Activated CD4-positive, alpha-beta T cell treated with anti-CD3 and anti-CD28 coated beads, Interleukin-2, amount 50 U/mL, for 16 hours (primary cell): ENCODE data around the gene DDX43.
A peak's percentile ranks its signal among the peaks of the same experiment; 100 is the strongest.
"Not testable (repeated sequence)": the region's sequence is repeated elsewhere in the genome, so short reads cannot be mapped to it uniquely, and the experiment has no call there.

Source experiments
- DNase-seq: peaks from one replicate; pipeline ENCODE4 v3.0.0-alpha.2; 2020

Gene DDX43

DNA sequence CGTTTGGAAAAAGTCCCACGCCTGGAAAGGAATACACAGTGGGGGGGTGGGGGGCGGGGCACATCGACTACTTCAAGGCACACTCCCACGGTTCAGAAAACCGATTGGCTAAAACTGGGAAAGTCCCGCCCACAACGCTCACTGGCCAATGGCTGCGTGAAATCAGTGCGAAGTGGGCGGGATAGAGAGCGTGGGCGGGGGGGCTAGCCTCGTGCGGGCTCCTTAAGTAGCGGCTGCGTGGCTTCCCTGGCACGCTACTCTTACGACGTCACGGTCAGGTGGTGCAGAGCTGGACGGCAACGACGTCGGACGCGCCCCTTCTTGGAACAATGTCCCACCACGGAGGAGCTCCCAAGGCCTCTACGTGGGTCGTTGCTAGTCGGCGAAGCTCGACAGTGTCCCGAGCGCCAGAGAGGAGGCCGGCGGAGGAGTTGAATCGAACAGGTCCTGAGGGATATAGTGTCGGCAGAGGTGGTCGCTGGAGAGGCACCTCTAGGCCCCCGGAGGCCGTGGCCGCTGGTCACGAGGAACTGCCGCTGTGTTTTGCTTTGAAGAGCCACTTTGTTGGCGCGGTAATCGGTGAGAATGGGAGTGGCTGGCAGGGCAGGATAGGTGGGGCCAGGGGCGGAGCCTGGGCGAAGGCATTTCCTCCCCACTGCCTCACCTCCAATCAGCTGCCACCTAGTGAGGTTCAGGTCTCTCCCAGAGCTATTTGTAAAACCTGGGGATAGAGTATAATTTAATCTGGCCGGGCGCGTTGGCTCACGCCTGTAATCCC, at the start of gene DDX43:
Gene DDX43, plus strand, starts transcription at position 252 of the 778 bp plus-strand sequence. Its CDS starts 78 bp downstream, at position 330.
- DNase-seq: peak; percentile 28

DNA sequence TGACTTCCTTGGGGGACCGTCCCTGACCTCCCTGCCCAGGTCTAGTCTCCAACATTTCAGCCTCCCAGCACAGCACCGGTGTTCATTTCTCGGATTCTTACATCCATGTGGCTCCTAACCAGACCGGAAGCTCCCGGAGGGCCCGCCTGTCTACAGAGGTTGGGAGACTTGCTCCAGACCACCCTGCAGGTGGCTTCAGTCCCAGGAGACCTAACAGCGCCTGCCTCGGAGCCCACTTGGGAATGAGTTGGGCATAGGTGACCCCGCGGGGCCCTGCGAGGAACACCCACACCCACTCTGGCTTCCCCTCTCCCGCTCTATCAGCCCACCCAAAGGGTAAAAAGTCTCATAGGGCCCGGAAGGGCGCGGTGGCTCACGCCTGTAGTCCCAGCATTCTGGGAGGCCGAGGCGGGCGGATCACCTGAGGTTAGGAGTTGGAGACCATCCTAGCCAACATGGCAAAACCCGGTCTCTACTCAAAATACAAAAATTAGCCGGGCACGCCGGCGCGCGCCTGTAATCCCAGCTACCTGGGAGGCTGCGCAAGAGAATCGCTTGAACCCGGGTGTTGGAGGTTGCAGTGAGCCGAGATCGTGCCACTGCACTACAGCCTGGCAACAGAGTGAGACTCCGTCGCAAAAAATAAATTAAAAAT, 46.0 kb upstream of the DDX43 start:
- DNase-seq: no peak

DNA sequence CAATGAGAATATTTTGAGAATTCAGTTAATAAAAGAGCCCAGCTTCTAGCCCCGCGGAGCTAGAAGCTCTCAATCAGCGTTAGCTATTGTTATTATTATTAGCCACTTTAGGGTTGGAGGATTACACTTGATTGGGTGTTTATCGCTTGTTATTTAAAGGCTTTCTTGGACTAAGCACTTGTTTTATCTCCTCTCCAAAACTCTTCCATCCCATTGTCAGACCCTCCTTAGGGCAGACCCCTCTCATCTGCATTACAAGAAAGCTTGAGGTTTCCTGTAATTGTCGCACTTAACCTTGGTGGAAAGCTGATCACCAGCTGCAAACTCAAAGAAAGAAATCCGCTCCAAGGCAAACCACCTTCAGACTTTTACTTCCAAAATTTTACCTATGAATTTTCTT, 45.3 kb upstream of the DDX43 start:
- DNase-seq: no peak

DNA sequence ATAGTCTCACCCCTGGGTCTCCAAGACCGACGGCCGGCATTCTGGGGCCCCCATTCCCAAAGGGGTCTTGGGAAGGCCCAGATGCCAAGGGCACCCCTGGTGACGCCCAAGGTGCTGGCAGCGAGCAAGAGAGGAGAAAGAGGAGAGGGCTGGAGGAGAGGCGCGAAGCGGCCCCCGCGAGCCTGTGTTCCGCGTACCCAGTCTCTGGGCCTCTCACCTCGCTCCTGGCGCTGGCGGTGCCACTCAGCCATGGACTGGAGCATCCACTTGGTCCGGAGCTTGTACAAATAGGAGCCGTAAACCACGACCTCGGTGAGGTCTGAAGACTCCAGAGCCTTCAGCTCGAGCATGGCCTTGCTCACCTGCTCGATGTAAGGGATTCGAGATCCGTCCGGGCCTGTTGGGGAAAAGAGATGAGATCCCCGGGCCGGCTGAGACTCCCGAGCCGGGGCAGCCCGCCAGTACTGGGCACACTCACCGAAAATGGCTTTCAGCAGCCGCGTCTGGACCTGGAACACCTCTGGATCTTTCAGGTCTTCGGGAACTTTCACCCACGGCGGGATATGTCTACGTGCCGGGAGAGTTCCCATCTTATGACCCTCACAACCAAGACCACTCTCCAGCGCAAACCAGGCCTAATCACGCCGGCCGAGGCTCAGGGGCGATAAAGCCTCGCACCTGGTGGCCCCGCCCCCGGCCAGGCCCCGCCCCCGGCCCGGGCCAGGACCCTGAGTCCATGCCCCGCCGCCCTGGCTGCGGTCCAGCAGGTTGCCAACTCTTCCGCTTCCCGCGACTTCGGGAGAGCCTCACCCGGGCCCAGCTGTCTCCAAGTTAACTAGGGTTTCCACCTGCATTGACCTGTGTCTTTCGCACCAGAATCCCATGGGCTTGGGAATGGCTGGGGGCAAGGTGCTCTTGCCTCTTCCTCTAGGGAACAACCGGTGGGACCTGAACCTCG, 40.7 kb upstream of the DDX43 start, which contains the start of gene DPPA5:
Gene DPPA5, minus strand, starts transcription at position 641 of the 958 bp plus-strand sequence. Its CDS starts 51 bp downstream, at position 590.
- no peak for DNase-seq

DNA sequence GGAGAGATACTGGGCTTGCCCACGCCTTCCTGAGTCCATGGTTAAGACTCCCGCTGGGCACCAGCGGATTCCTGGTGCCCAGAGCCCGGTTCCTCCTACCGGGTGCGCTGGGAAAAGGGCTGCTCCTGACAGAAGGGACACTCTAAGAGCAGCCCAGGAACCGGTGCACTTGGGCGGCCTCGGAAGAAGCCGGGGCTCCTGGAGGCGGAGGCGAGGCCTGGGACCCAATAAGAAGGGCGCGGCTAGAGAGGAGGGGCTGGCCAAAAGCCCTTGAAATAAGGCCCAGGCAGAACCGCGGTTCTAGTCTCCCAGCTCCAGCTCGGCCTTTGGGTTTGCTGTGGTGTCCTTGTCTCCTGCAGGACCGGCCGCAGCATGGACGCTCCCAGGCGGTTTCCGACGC, 32.3 kb upstream of the DDX43 start, which contains the start of gene KHDC3L:
Gene KHDC3L, plus strand, starts transcription at position 301 of the 400 bp plus-strand sequence. Its CDS starts 72 bp downstream, at position 373.
- DNase-seq: no peak

DNA sequence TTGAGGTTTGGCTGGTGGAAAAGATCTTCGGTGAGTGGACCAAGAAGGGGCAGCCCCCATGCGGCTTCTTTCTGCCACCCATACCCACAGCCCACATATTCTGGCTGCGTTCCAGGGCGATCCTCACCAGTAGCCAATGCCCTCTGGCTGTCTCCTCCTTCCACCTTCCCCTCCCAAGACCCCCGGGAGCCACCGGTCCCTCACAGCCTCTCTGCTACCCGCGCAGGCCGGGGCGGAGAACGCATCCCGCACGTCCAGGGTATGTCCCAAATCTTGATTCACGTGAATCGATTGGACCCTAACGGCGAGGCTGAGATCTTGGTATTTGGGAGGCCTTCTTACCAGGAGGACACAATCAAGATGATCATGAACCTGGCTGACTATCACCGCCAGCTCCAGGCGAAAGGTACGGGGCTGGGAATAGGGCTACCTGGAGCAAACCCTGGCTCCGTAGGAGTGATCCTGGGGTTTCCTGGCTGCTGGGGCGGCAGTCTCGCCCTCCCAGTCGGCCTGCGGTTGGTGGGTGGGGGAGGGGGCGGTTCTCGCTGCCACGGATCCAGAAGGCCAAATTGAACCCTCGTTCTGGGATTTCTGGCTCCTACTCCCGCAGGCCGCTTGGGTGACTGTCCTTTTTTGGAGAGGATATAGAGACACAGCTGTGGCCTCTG, 31.6 kb upstream of the DDX43 start:
- no peak for DNase-seq

DNA sequence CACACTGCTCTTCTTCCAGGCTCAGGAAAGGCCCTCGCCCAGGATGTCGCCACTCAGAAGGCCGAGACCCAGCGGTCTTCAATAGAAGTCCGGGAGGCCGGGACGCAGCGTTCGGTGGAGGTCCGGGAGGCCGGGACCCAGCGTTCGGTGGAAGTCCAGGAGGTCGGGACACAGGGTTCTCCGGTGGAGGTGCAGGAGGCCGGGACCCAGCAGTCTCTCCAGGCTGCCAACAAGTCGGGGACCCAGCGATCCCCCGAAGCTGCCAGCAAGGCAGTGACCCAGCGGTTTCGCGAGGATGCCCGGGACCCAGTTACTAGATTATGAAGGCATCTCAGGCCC, 31.1 kb upstream of the DDX43 start:
- no peak for DNase-seq

DNA sequence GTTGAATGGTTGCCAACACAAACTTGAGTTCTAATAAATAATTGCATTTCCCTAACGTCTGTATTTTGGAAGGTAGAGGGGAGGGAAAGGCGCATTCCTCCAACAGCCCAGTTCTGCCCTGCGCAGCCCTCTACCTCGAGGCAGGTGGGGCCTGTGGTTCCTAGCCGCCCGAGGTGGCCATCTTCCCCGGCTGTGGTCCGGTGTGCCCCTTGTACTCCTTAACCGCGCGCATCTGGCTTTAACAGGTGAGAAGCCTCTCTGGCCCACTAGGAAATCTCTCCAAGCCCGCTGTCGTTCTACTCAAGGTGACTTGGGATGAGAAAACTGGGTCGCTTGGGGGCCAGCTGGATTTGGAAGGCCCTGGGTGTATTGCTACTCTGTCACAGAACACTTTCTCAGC, 30.5 kb upstream of the DDX43 start:
- DNase-seq: no peak

DNA sequence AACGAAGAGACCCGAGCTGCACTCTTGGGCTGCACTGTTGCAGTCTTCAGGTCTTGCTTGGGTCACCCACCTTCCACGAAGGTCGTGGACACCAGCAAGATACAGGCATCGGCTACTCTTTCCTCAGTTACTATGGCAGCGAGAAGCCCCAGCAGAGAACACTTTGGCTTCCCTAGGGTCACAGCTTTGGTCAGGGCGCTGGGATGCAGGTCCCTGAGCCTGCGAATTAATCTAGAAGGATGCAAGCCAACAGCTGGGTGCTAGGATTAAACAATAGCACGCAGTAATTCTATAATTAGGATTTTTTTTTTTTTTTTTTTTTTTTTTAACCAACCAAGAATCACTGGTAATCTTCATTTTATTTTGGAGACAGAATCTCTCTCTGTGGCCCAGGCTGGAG, 30.1 kb upstream of the DDX43 start:
- DNase-seq: no peak

DNA sequence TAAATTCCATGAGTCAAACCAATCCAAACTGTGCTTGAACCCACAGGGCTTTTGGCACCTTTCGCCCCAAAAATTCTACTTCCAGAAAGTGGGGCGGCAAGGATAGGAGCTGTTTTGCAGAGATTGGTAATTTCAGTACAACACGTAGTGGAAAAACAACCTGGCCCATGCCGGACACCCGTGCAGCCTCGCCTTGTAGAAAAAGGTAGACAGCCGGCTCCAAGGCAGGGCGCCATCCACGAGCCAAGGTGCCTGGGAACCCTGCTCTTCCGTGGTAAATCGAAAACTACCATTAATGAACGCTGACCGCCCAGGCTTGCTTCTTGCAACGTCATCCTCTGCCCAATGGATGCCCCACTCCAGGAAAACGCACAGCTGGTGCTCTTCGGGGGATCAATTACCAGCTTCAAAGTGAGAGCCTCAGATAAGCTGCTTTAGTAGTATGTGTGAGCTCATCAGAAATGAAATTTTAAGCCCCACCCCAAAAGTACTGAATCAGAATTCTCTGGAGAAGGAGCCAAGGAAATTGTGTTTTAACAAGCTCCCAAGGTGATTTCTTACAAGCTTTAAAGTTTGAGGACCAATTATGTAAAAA, 26.8 kb upstream of the DDX43 start:
- no peak for DNase-seq

DNA sequence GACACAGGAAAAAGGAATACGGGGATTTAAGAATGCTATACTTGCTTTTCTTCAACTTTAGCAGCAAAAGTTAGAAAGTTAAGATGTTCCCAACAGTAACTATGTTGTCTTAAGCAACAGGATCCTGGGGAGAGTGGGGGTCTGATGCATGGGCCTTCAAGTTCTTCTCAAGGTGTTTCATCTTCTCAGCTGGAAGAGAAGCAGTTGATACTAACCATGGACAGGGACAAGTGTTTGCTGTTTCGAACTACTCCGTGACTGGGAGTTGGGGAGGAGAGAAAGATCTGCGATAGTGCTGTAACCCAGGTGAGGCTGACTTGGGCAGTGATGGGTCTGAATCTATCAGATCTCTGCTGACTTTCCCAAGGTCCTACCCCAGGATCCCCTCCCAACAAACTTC, 26.0 kb upstream of the DDX43 start:
- DNase-seq: no peak

DNA sequence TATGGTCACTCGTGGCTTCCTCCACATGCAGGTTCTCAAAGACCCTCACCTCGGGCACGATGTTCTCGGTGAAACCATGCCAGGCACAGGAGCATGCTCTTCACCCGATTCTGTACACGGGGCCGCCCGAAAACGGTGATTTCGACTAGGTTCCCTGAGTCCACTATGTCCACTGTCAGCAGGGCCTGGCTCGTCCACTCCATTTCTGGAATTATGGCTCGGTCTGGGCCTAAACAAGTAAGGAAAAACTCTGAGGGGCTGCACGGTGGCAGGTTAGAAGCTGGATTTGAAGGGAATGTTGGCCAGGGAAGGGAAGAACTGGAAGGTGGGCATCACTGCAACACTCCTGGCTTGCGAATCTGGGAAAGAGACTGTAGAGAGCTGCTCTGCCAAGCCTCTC, 25.5 kb upstream of the DDX43 start:
- no peak for DNase-seq

DNA sequence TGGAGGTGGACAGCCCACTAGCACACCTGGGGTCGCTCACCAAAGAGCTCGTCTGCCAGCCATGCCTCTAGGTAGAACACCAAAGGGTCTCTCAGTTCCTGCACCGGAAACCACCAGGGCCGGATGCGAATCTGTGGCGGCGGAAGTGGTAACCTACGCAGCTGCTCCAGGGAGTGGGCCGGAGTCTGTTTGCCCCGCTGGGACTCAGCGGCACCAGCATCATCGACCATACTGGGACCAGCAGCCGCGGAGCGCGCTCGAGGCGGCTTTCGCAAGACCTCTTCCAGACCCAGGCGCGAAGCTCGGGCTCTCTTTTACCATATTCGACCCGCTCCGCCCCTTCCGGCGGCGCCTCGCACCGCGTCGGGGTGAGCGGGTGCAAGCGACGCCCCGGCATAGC, 25.1 kb upstream of the DDX43 start, which contains the start of gene OOEP:
Gene OOEP, minus strand, starts transcription at position 335 of the 400 bp plus-strand sequence. Its CDS starts 105 bp downstream, at position 230.
- DNase-seq: no peak

DNA sequence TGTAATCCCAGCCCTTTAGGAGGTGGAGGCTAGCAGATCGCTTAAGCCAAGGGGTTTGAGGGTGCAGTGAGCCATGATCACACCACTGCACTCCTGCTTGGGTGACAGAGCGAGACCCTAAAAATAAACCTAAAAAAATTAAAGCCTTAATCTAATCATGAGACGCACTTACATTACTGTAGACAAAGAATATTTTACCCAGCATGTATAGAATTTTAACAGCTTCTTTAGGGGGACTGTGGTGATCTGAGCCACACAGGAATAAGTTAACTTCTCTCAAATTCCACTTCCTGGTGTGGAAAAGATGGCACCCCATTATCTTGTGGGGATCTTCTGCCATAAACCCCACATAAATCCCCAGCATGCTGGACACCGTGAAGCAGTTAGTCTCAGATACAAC, 22.6 kb upstream of the DDX43 start:
- no peak for DNase-seq

DNA sequence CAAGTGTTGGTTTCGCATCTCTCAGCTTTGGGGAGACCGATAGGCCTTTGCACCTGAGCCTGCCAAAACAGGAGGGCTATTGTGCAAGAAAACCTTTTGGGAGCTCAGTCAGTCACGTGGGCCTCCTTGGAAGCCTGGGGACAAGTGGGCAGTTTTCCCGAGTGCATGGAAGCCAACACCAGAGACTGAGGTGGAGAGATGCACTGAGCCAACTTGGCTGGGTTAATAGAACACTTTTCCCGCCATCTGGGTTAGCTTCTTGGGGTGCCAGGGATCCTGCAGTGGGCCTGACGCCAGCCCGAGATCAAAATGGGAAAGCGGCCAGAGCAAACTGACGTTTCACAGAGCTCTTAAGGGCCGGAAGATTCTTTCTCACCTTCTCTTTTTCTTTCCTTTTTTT, 22.1 kb upstream of the DDX43 start:
- DNase-seq: no peak

DNA sequence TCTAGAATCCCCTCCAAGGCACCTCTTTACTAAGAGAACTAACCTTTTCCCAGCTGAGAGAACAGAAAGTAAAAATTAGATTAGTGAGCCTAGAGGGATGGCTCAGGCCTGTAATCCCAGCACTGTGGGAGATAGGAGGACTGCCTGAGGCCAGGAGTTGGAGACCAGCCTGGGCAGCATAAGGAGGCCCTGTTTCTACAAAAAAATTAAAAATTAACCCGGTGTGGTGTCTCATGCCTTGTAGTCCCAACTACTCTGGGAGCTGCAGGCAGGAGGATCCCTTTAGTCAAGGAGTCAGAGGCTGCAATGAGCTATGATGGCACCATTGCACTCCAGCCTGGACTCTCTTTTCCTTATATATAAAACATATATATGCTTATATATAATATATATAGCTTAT, 19.4 kb upstream of the DDX43 start:
- DNase-seq: no peak

DNA sequence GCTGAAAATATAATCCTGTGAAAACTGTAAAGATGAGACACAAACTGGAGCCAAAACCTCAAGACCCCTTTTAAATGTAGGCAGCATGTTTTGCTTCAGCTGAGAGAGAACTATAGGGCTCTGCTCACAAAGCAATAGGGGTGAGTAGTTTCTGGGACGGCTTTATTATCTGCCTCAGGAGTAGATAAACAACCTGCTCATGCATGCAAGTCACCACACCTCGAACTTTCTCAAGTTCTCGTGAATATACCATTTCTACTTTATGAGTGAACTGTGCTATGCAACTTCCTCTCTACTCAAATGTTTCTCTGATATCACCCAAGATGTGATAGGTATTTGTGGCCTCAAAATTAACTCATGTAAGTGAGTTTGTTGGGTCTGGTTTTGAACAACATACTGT, 17.4 kb upstream of the DDX43 start:
- DNase-seq: no peak

DNA sequence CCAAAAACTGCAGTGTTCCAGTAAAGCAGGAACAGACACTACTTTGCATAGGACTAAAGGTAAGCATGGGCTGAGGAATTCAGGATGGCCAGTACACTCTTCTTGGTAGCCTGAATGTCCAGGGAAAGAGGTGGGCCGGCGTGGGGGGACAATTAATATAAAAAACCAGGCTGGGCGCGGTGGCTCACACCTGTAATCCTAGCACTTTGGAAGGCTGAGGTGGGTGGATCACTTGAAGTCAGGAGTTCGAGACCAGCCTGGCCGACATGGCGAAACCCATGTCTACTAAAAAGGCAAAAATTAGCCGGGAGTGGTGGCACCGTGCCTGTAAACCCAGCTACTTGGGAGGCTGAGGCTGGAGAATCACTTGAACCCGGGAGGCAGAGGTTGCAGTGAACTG, 13.1 kb upstream of the DDX43 start:
- DNase-seq: not testable (repeated sequence)

DNA sequence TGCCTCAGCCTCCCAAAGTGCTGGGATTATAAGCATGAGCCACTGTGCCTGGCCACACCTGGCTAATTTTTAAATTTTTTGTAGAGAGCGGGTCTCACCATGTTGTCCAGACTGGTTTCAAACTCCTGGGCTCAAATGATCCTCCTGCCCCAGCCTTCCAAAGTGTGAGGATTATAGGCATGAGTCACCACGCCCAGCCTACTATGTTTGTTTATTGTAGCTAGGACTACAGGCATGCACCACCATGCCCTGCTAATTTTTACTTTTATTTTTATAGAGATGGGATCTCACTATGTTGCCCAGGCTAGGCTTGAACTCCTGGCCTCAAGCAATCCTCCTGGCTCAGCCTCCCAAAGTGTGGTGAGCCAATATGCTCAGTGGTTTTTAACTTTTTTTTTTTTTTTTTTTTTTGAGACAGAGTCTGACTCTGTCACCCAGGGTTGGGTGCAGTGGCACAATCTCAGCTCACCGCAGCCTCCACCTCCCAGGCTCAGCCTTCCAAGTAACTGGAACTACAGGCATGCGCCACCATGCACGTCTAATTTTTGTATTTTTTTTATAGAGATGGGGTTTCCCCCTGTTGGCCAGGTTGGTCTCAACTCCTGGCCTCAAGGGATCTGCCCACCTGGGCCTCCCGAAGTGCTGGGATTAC, 12.0 kb upstream of the DDX43 start:
- no peak for DNase-seq

DNA sequence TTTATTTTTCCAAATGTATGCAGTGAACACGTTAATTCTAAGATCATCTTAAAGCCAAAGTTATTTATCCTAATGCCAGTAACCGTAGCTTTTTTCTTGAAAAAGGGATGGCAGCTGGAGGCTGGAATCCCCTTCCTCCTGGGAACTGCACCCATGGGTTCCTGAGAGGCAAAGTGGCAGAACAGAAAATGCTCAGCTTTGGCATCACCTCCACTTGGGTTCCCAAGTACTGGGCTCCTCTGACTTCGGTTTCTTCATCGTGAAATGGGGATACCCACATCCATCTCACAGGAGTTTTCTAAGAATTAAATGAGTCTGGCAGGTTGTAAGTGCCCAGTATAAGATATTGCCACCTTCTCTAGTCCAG, 6.2 kb upstream of the DDX43 start:
- no peak for DNase-seq

DNA sequence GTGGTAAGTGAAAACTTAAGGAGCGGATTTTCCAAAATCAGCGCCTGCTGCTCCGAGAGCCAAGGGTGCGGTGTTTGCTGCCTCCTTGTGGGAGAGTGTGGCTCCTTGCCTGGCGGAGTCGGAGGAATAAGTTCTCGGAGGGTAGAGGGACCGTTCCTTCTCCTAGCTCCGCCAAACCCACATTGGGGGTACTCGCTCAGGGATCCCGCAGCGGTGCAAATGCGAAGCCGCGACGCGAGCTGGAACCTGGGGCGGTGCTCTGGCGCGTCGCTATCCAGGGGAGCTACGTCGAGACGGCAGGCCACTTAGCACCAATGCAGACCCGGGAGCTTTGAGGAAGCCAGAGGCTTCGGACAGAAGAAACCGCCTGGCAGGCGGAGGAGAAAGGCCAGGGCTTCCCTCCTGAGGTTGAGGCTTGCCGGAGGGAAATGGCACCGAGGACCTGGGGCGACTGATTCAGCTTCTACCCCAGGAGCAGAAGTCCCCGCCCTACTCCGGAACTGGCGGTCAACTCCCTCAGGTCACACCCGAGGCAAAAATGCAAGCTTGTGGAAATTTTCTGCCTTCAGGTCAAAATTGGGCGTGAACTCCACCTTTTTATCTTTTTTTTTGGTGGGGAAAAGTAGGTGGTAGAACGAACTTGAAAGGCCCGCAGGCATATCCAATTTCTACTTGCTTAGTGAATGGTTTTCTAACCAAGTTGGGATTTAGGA, 5.7 kb upstream of the DDX43 start:
- peak; percentile 75 for DNase-seq
